Right kidney (tissue), 1 donor: ENCODE results near the gene CABLES1.
"Not testable (repeated sequence)": the region's sequence is repeated elsewhere in the genome, so short reads cannot be mapped to it uniquely, and the experiment has no call there.

Experiments used
- DNase-seq: peaks from one replicate; pipeline ENCODE4 v3.0.0-alpha.2; 2016

CABLES1 gene

DNA sequence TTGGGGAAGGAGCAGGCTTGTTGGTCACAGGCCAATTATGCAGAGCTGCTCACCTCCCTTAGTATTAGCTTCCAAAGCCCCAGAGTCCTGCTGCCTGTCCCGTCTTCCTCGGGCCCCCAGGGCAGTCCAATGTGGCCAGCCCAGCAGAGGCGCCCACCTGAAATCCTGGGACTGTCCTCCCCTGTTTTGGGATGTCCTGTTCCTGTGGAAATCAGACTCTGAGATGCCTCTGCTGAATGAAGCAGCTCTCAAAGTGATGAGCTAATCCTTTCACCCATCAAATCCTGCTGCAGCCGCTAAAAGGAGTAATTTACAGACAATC lies 105.3 kb downstream of the CABLES1 start:
- no peak for DNase-seq

DNA sequence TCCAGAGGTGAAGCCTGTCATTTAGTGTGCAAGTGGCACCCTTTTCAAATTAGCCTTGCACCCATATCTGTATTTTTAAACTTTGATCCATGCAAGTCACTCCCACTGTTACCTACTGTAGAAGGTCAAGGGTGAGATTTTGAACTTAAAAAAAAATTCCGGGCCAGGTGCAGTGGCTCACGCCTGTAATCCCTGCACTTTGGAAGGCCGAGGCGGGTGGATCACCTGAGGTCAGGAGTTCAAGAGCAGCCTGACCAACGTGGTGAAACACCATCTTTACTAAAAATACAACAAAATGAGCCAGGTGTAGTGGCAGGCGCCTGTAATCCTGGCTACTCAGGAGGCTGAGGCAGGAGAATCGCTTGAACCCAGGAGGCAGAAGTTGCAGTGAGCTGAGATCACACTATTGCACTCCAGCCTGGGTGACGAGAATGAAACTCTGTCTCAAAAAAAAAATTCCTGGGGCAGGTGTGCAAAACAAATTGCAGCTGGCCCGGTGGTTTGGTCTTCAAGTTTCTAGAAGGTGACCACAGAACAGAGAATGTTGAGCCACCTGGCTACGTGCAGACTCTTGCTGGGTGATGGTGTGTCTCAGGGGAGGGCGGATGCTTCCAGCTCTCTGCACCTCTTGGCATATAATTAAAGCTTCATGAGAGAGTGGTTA lies 106.7 kb downstream of the CABLES1 start:
- not testable (repeated sequence) for DNase-seq

DNA sequence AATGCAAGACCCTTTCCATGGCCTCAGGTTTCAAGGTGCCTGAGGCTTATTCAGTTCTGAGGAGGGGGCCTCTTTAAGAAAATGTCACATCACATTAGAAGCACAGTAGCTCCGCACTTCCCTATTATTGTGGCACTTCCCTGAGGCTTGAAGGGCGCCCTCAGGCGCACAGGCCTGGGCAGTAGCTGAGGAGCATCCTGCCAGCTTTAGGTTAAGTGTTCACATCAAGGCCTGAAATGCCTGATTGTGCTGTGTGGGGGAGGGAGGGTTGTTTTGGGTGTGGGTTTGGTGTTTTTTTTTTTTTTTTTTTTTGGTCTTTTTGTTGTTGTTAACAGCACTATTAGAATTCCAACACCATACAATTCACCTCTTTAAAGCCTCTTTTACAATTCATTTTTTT lies 107.9 kb downstream of the CABLES1 start:
- DNase-seq: no peak

DNA sequence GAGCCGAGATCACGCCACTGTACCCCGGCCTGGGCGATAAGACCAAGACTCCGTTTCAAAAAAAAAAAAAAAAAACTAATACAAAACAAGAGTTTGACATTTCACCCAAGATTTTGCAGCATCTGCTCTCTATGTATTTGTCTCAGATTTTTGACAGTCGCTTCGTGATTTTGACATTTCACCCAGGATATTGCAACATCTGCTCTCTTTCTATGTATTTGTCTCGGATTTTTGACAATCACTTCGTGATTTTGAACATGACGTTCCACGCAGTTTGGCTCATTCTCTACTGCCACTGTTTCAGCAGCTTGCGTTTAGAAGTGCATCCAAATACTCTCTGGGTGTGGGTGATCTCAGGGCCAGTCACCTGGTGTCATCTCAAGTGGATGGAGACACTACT lies 108.5 kb downstream of the CABLES1 start:
- no peak for DNase-seq

GRCh38 chr18:23244401-23244800 lies 109.1 kb downstream of the CABLES1 start:
- DNase-seq: no peak

DNA sequence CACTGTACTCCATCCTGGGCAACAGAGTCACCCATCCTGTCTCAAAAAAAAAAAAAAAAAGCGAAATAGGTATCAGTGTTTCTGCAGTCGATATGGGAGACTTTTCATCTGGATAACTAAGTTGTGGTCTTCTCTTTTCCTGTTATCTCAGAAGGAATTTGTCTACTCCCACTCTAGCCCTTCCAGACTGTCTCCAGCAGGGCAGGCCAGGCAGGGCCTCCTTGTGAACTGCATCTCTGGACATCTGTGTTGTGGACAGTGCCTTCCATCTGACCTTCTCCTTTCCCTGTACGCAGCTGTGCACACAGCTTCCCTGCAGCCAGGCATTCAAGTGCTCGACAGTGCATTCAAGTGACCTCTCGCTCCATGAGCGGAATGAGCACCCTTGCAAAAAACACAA lies 110.2 kb downstream of the CABLES1 start:
- DNase-seq: no peak

DNA sequence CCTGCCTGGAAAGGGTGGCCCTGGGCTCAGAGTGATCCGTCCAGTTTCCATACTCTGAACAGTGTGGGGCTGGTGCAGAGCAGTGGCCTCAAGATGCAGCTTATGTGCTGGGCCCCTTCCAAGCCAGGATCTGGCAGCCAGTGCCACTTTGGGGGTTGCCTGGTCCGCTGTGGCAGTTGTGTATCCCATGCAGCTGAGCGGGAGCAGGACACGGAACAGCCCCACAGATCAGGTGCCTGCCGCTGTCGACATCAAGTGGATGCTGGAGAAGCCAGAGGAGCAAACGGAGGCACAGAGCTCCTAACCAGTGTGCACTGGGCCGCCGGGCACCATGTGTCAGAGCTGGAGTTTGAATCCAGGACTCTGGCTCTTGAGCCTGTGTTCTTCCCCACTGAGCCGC lies 112.0 kb downstream of the CABLES1 start:
- no peak for DNase-seq

DNA sequence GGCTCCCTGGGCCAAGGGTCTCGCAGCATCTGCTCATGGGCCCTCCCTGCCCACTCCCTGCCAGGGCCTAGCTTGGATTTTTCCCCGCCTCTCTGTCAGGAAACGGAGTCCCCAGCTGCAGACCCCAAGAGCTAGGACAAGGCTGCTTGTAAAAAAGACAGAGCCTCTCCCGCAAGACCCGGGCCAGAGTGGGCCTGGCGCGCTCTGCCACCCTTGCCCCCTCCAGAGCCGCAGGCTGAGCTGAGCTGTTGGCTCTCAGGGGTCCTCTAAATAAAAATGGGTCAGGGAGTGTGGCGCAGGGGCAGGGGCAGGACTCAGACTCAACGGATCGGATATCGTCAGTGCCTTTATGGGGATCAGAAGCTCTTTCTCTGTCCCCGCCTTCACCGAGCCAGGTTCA lies 112.6 kb downstream of the CABLES1 start:
- DNase-seq: no peak

GRCh38 chr18:23248826-23249225 lies 113.5 kb downstream of the CABLES1 start:
- no peak for DNase-seq

- DNase-seq: no peak
Observed at GRCh38 chr18:23249348-23249747, 114.1 kb downstream of the CABLES1 start.

GRCh38 chr18:23250893-23251656 lies 115.8 kb downstream of the CABLES1 start:
- no peak for DNase-seq

GRCh38 chr18:23253630-23254029 lies 118.3 kb downstream of the CABLES1 start:
- DNase-seq: no peak

DNA sequence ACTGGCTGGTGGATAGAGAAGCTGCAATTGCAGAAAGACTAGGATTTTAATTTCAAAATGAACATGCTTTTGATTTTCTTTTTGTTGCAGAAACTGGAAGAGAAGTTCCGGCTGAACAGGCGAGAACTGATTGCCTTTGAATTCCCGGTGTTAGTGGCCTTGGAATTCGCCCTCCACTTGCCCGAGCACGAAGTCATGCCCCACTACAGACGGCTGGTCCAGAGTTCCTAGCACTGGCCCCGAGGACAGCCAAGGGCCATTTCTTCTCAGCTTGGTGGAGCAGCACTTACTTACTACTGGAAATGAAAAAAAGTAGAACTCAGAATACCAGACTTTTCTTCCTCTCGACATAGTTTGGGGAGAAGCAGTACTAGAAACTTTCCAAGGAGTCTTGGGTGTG lies 121.9 kb downstream of the CABLES1 start:
- no peak for DNase-seq

DNA sequence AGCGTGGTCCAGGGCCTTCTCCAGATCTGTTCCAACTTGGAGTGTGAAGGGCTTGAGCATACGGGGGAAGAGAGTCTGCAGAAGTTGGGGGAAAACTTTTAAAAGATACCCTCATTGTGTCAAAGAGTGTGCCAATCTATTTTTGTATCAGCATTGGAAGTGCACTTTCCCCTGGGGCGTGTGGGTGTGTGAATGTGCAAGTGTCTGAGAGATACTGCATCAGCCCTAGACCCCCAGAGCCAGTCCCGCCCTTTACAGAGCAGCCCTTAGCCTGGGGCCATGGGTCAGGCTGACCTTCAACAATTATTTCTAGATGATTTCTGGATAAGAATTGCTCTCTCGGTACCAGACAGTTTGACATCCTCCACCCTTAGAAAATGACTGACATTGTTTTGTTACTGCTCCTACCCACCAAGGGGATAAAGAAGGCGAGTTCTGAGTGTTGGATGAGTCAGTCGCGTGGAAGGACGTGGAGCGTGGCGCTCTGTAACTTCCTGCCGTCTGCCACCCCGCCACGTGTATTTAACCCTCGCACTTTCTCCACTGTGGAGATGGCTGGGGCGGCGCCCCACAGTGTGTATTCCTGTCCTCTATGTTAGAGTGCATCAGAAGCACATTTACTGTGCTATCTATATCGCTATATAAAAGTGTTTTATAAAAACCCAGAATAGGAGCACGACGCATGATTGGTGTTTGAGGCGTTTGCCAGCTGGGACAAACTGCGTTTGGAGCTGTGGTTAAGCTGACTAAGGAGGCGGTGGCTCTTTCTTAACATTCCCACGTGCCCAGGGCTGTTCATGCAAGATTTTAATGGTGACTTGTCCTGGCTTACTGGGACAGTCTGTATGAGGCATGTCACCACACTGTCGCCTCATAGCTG lies 122.6 kb downstream of the CABLES1 start:
- DNase-seq: no peak

DNA sequence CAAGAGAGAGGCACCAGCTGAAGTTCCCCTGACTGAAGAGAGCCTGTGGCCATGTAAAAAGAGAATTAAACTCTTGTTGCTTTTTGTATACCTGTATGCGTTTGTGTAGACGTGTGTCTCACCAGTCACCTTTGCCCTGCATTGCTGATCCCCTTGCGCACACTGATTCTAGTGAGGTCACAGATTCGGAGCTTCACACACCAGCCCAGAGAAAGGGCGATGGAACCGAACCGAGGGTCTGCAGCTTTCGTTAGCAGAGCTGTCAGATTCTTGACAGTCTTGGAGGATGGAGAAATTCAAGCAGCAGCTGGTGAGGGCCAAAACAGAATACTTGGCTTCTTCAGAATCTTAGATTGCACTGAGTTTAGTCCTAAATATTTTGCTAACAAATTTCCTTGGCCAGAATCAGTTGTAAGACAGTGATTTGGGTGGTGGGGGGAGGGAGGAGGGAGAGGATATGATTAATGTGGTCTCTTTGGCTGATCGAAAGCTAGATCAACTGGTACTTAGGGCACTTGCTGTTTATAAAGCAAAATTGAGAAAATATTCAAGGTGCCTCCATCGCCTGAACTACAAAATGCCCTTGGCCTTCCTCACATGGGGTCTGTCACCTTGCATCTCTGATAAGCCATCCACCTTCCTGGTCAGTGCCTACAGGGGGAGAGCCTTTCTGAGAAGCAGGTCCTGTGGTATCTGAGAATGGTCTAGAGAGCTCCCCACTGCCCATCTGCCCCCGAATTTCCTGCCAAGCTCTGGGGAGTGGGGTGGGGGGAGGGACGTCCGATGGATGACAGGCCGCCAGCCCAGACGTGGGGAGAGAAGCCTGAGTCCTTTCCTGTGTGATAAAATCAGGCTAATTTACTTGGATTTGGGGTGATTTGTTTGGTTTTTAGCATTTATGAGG lies 123.5 kb downstream of the CABLES1 start:
- no peak for DNase-seq

DNA sequence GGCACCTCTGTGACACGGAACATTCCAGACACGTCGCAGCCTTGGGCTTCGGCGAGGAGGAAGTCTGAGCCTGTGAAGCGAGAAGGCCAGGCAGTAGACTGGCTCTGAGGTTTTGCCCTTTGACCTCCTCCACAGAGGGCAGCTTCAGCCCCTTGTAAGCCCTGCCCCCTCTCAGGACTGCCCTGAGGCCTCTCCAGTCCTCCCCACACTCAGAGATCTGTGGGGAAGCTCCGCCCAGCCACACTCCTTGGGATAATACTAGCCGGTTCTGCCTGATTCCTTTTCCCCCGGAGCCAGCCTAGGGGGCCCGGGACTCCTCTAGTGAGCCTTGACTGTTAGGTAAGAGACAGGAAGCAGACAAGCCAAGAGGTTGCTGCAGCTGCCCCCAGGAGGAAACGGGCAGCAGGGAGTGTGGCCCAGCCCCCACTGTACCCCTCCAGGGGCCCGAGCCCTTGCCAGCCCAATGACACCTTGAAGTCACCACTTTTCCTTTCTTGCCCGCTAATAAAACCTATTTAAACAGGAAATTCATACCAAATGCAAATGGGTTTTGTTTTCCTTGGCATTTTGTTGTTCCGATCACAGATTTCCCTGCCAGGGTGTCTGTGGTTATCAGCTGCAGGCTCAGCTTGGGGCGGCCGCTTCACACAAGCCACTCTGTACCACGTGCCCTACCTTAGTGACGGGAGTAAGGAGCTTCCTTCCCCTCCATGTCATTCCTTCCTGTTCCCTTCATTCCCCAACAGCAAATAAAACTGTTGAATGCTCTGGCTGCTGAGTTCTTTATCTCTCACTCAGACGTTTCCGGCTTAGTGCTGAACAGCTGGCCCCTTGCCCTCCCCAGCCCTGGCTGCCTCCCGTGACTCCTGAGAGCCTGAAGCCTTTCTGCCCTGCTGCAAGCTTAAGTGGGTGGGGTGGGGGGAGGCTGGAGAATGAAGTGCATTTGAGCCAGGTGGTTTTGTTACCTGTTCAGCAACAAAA lies 124.7 kb downstream of the CABLES1 start:
- DNase-seq: peak; percentile 71

DNA sequence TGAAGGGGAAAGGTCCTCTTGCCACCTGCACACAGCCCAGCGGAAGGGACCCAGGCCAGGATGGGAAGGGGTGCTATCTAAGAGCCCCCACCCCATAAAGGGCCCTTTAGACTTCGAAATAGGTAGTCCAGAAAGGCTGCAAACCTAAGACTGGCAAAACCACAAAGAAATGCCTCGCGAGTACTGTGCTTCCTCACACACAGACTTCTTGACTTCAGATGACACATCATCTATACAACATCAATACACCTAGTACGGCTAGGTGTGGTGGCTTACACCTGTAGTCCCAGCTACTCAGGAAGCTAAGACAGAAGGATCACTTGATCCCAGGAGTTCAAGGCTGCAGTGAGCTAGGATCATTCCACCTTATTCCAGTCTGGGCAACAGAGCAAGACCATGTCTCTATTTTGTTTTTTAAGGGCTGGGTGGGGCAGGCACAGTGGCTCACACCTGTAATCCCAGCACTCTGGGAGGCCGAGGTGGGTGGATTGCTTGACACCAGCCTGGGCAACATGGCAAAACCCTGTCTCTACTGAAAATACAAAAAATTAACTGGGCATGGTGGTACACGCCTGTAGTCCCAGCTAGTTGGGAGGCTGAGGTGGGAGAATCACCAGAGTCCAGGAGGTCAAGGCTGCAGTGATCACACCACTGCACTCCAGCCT lies 125.8 kb downstream of the CABLES1 start:
- DNase-seq: no peak

- DNase-seq: no peak
Observed at GRCh38 chr18:23263551-23264235, 128.4 kb downstream of the CABLES1 start.

DNA sequence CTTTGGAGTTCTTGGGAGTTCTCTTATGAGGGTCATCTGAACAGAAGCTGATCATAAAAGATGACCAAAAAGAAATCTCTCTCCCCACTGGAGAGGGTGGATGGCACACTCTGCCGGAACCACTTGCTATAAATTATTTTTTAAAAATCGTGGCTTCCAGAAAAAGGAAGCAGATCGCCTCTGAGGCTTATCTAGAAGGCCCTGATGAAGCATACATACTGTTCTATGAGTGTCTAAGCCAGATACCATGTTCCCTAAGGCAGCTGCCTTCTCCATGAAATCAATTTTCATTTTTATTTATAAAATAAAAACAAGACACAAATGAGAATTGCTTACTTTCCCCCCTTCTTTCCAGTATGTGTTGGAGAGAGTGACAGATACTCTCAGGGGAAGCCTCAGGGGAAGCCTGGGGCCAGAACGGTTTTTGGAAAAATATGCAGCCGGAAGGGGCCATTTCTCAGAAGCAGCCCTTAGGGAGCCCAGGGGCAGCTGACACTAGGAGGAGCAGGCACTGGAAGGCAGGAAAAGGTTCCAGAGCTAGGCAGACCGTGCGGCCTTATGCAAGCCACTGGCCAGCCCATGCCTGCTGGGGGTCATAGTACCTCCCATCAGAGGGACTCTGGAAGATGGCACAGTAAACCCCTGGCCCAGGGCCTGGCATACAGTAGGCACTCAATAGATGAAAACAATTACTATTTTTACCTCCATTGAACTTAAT lies 130.6 kb downstream of the CABLES1 start:
- no peak for DNase-seq
